ENCODE data around the gene DLG2. TPM values are rescaled to one million over a fixed set of nuclear protein-coding genes. Genes with fewer than 3 reads are reported as not detected.
A peak's percentile ranks its signal among the peaks of the same experiment; 100 is the strongest.

DLG2 gene
- polyA plus RNA-seq, 6 donors from 2014 or later: 0.93 to 2.4 (median 1.3) TPM

- Mint-ChIP-seq H3K4me3 (no peak overlapping the region), H3K9me3 (no peaks in the 10 kb centered on the region), H3K27me3 (peaks cover 0 to 8% (median 3%) of the 10 kb centered on the region in 3 donors), H3K27ac (no peak overlapping the region), H3K36me3 (no peaks in the 10 kb centered on the region), H3K4me1 (no peaks in the 10 kb centered on the region)
- ATAC-seq (ENCODE audit: low read depth in 2 of 2) (no peak), DNase-seq (no peak)
These were observed 1104.8 kb downstream of the DLG2 start for GRCh38 chr11:84522331-84522730.

GRCh38 chr11:84518631-84519183, 1108.4 kb downstream of the DLG2 start:
- Mint-ChIP-seq H3K27me3 (peaks cover 0 to 2% (median under 1%) of the 10 kb centered on the region in 3 donors), H3K4me1 (no peaks in the 10 kb centered on the region), H3K36me3 (no peaks in the 10 kb centered on the region), H3K27ac (peak overlapping the region in 1 of 6 donors; percentile 15), H3K4me3 (no peak overlapping the region), H3K9me3 (no peaks in the 10 kb centered on the region)
- DNase-seq (no peak), ATAC-seq (ENCODE audit: low read depth in 2 of 2) (no peak)

- H3K36me3 Mint-ChIP-seq: no peaks in the 10 kb centered on the region
- peaks cover 0 to 6% (median 0%) of the 10 kb centered on the region in 7 donors for H3K9me3 Mint-ChIP-seq
- peak overlapping the region in 1 of 6 donors; percentile 18 for H3K27ac Mint-ChIP-seq
- ATAC-seq (ENCODE audit: low read depth in 2 of 2) (no peak), DNase-seq (no peak)
- peaks cover 0 to 8% (median 6%) of the 10 kb centered on the region in 3 donors for H3K27me3 Mint-ChIP-seq
- H3K4me3 Mint-ChIP-seq: no peak overlapping the region
- H3K4me1 Mint-ChIP-seq: no peaks in the 10 kb centered on the region
These were observed 1112.7 kb downstream of the DLG2 start for GRCh38 chr11:84514436-84514835.

GRCh38 chr11:84503503-84503902, 1123.6 kb downstream of the DLG2 start:
- Mint-ChIP-seq H3K27ac (no peak overlapping the region), H3K36me3 (no peaks in the 10 kb centered on the region), H3K4me3 (no peak overlapping the region), H3K4me1 (peaks cover 0 to 14% (median 7%) of the 10 kb centered on the region in 3 donors), H3K9me3 (no peaks in the 10 kb centered on the region), H3K27me3 (peaks cover 0 to 6% (median 5%) of the 10 kb centered on the region in 3 donors)
- ATAC-seq (ENCODE audit: low read depth in 2 of 2) (no peak), DNase-seq (no peak)

- Mint-ChIP-seq H3K27ac (peak overlapping the region in 1 of 6 donors; percentile 81), H3K4me3 (peak overlapping the region in 1 of 8 donors; percentile 52)
- DNase-seq: peak; percentile 9
These were observed 1125.4 kb downstream of the DLG2 start for GRCh38 chr11:84501750-84502149.

GRCh38 chr11:84497981-84498411, 1129.1 kb downstream of the DLG2 start:
- no peak overlapping the region for H3K27ac Mint-ChIP-seq
- H3K4me3 Mint-ChIP-seq: no peak overlapping the region
- no peak for ATAC-seq (ENCODE audit: low read depth in 2 of 2)
- H3K27me3 Mint-ChIP-seq: no peaks in the 10 kb centered on the region
- DNase-seq: no peak
- H3K9me3 Mint-ChIP-seq: peaks cover 0 to 2% (median 0%) of the 10 kb centered on the region in 7 donors
- peaks cover 0 to 14% (median 7%) of the 10 kb centered on the region in 3 donors for H3K4me1 Mint-ChIP-seq
- H3K36me3 Mint-ChIP-seq: no peaks in the 10 kb centered on the region

More at GRCh38 chr11:84501750-84502149, 1125.4 kb downstream of the DLG2 start:
- Mint-ChIP-seq H3K36me3 (no peaks in the 10 kb centered on the region), H3K9me3 (no peaks in the 10 kb centered on the region), H3K4me1 (peaks cover 0 to 14% (median 7%) of the 10 kb centered on the region in 3 donors), H3K27me3 (no peaks in the 10 kb centered on the region)
- peak; percentile 57 to 72 for ATAC-seq (ENCODE audit: low read depth in 2 of 2)

- H3K4me1 Mint-ChIP-seq: peaks cover 0 to 11% (median 5%) of the 10 kb centered on the region in 3 donors
- H3K27ac Mint-ChIP-seq: no peak overlapping the region
- DNase-seq (no peak), ATAC-seq (ENCODE audit: low read depth in 2 of 2) (no peak)
- no peak overlapping the region for H3K4me3 Mint-ChIP-seq
- peaks cover 0 to 2% (median 0%) of the 10 kb centered on the region in 7 donors for H3K9me3 Mint-ChIP-seq
- no peaks in the 10 kb centered on the region for H3K36me3 Mint-ChIP-seq
- no peaks in the 10 kb centered on the region for H3K27me3 Mint-ChIP-seq
These were observed 1130.0 kb downstream of the DLG2 start for GRCh38 chr11:84497181-84497580.

- peaks cover 0 to 2% (median 0%) of the 10 kb centered on the region in 7 donors for H3K9me3 Mint-ChIP-seq
- no peaks in the 10 kb centered on the region for H3K27me3 Mint-ChIP-seq
- no peak overlapping the region for H3K4me3 Mint-ChIP-seq
- peaks cover 0 to 2% (median 0%) of the 10 kb centered on the region in 3 donors for H3K4me1 Mint-ChIP-seq
- no peak overlapping the region for H3K27ac Mint-ChIP-seq
- DNase-seq: no peak
- no peak for ATAC-seq (ENCODE audit: low read depth in 2 of 2)
- no peaks in the 10 kb centered on the region for H3K36me3 Mint-ChIP-seq
These were observed 1131.0 kb downstream of the DLG2 start for GRCh38 chr11:84496122-84496521.

- ATAC-seq (ENCODE audit: low read depth in 2 of 2): no peak
These were observed 1147.0 kb downstream of the DLG2 start for GRCh38 chr11:84480131-84480530.

GRCh38 chr11:84476581-84476980, 1150.6 kb downstream of the DLG2 start:
- Mint-ChIP-seq H3K4me3 (no peak overlapping the region), H3K4me1 (no peaks in the 10 kb centered on the region), H3K27me3 (peaks cover 0 to 5% (median 0%) of the 10 kb centered on the region in 3 donors), H3K9me3 (no peaks in the 10 kb centered on the region), H3K27ac (no peak overlapping the region), H3K36me3 (no peaks in the 10 kb centered on the region)
- ATAC-seq (ENCODE audit: low read depth in 2 of 2): no peak
- DNase-seq: no peak

More at GRCh38 chr11:84480131-84480530, 1147.0 kb downstream of the DLG2 start:
- Mint-ChIP-seq H3K9me3 (no peaks in the 10 kb centered on the region), H3K27ac (no peak overlapping the region), H3K4me3 (no peak overlapping the region), H3K4me1 (no peaks in the 10 kb centered on the region), H3K27me3 (no peaks in the 10 kb centered on the region), H3K36me3 (no peaks in the 10 kb centered on the region)
- no peak for DNase-seq

- DNase-seq: no peak
- Mint-ChIP-seq H3K36me3 (no peaks in the 10 kb centered on the region), H3K27me3 (peaks cover 0 to 17% (median 0%) of the 10 kb centered on the region in 3 donors), H3K4me3 (no peak overlapping the region), H3K9me3 (no peaks in the 10 kb centered on the region), H3K4me1 (no peaks in the 10 kb centered on the region), H3K27ac (no peak overlapping the region)
- no peak for ATAC-seq (ENCODE audit: low read depth in 2 of 2)
These were observed 1155.6 kb downstream of the DLG2 start for GRCh38 chr11:84471501-84471900.

GRCh38 chr11:84468235-84468634, 1158.9 kb downstream of the DLG2 start:
- Mint-ChIP-seq H3K27ac (no peak overlapping the region), H3K36me3 (no peaks in the 10 kb centered on the region), H3K4me1 (no peaks in the 10 kb centered on the region), H3K4me3 (no peak overlapping the region), H3K27me3 (peaks cover 0 to 14% (median 0%) of the 10 kb centered on the region in 3 donors), H3K9me3 (no peaks in the 10 kb centered on the region)
- ATAC-seq (ENCODE audit: low read depth in 2 of 2) (no peak), DNase-seq (no peak)

GRCh38 chr11:84465040-84465439, 1162.1 kb downstream of the DLG2 start:
- no peaks in the 10 kb centered on the region for H3K4me1 Mint-ChIP-seq
- ATAC-seq (ENCODE audit: low read depth in 2 of 2) (no peak), DNase-seq (no peak)
- H3K36me3 Mint-ChIP-seq: no peaks in the 10 kb centered on the region
- no peak overlapping the region for H3K27ac Mint-ChIP-seq
- H3K27me3 Mint-ChIP-seq: peaks cover 0 to 2% (median 0%) of the 10 kb centered on the region in 3 donors
- no peaks in the 10 kb centered on the region for H3K9me3 Mint-ChIP-seq
- no peak overlapping the region for H3K4me3 Mint-ChIP-seq

GRCh38 chr11:84455691-84456090, 1171.5 kb downstream of the DLG2 start:
- Mint-ChIP-seq H3K27ac (no peak overlapping the region), H3K36me3 (no peaks in the 10 kb centered on the region), H3K9me3 (peaks cover 0 to 2% (median 0%) of the 10 kb centered on the region in 7 donors), H3K4me1 (no peaks in the 10 kb centered on the region), H3K4me3 (no peak overlapping the region), H3K27me3 (peaks cover 0 to 9% (median 8%) of the 10 kb centered on the region in 3 donors)
- DNase-seq (no peak), ATAC-seq (ENCODE audit: low read depth in 2 of 2) (no peak)
